Kasumi-1 (cell line): Measurements from ENCODE around the gene ZDHHC5.

Source experiments
- DNase-seq, 2 experiments: peaks; one replicate each; lab custom pipeline; 2025; lab: John Stamatoyannopoulos, UW

The ZDHHC5 gene

DNA sequence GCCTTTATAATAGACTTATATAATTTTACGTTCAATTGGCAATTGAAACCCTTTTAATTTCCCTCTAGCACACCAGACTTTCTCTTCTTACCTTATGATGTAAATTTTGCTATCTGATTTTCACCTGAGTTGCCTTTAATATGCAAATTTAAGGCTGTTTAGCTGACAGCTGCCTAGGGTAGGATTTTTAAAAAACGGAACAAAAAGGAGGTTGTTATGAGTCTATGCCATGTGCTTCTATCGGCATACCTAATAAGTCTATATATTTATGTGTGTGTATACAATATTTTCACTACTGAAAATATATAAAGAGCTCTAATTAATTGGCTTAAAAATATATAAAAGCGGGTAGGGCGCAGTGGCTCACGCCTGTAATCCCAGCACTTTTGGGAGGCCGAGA is 61.6 kb downstream of the ZDHHC5 start:
- no peak for DNase-seq

DNA sequence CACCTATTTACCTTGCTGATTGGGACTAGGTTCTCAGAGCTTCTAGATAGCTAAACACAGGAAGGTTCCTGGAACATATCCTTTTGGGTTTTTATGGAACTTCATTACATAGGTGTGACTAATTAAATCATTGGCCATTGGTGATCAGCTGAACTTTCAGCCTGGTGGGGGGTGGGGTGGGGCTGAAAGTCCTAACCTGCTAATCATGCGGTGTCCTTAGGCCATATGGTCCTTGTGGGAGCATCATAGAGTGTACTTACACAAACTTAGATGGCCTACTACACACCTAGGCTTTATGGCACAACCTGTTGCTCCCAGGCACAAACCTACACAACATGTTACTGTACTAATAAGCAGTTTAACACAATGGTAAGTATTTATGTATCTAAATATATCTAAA is 64.7 kb downstream of the ZDHHC5 start:
- DNase-seq = no peak

DNA sequence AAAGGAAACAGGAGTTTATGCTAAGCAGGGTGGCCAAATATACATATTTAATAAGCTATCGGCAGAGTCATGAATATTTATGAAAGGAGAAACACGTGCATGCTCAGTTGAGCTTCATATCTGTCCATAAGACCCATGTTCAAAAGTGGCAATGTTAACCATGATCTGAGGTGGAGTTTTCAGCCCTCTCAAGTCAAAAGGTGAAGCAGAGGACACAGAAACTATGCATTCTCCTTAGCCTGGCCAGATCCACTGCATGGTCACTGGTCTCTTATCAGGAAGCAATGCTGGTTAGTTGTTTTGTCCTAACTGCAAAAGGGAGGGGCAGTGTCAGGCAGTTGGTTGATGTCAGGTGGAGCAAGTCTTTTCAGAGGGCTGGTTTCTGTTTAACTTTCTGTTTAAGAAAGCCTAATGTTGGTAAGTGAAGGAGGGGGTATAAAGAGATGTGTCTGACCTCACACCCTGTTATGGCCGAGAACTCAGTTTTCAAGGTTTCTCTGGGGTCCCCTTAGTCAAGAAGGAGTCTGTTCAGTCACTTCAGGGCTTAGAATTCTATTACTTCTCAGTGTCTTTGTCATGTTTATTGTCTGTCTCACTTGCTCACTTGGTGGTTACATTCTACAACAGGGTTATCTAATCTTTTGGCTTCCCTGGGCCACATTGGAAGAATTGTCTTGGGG is 67.8 kb downstream of the ZDHHC5 start:
- no peak for DNase-seq

DNA sequence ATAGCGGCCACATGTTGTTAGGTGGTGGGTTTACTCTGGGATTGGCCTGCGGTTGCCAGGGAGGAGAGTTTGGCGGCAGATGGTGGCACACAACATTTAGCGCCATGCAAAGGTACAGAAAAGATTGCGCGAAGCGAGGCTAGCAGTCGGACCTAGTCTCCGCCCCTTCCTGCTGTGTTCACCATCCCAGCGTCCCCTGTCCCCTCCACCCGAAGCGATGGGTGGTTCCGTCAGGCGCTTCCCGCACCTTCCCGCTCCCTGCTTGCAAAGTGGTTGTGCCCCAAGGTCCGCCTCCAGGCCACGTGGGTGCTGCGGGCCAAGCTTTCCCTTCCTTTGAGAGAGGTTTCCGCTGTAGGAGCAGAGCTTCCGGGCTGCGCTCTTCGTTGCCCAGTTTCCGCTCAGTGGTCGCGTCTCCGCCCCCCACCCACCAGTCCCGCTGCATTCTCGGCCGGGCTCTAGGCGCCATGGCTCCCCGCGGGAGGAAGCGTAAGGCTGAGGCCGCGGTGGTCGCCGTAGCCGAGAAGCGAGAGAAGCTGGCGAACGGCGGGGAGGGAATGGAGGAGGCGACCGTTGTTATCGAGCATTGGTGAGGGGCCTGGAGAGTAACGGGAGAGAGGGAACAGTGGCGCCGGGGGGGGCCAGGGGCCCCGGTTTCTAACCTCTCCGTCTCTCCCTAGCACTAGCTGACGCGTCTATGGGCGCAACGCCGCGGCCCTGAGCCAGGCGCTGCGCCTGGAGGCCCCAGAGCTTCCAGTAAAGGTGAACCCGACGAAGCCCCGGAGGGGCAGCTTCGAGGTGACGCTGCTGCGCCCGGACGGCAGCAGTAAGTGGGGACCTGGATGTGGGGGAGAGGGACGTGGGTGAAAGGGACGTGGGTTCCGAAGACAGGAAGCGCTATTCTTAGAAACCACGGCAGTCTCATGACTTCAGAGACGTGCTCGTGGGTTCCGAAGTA is 73.5 kb downstream of the ZDHHC5 start, which contains the start of gene SELENOH:
TSS of gene SELENOH (plus strand) at position 360 of the 955 bp plus-strand sequence. CDS start at position 465, 105 bp downstream.
- DNase-seq = peak; percentile 98

DNA sequence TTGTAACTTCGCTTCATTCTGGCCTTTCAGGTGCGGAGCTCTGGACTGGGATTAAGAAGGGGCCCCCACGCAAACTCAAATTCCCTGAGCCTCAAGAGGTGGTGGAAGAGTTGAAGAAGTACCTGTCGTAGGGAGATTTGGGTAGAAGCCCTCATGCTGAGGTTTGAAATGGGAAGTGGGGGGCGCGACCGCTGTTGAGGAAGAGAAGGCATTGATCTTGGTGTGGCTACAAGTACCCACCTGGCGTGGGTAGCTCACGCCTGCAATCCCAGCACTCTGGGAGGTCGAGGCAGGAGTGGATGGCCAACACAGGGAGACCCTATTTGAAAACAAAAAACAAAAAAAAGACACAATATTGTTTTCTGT is 74.2 kb downstream of the ZDHHC5 start:
- peak; percentile 25 to 45 for DNase-seq

DNA sequence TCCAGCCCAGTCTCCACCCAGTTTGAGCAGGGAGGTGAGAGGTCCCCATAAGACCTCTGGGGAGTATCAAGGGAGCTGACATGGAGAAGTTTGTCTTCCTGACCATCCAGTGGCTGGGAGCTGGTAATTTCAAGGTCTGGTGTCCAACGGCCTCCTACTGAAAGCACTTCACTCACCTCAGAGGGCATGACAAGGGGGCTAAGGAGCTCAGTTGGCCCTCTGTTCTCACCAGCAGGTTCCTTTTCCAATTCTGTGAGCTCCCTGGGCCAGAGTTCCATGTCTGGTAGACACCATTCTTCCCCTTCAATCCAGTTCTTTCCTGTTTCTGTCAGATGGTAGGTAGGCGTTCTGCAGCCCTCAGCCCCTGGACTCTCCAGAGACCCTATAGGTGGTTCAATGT is 76.4 kb downstream of the ZDHHC5 start:
- no peak for DNase-seq

DNA sequence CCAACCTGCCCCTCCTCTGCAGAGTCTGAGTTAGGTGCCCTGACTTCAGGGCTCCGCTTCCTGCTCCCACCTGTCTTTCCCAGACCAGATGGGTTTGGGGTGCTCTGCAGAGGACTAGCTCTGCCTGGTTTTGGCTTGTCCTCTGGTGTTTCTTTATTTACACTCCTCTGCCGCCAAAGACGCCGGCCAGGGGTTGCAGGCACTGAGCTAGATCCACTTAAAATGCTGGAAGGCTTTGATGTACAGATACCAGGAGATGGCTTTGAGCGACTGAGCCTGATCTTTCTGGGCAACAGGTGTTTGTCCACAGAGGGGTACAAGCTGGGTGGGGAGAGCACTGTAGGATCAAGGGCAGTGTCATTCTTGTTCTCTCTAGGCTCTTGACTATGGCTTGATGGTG is 77.3 kb downstream of the ZDHHC5 start:
- no peak for DNase-seq

DNA sequence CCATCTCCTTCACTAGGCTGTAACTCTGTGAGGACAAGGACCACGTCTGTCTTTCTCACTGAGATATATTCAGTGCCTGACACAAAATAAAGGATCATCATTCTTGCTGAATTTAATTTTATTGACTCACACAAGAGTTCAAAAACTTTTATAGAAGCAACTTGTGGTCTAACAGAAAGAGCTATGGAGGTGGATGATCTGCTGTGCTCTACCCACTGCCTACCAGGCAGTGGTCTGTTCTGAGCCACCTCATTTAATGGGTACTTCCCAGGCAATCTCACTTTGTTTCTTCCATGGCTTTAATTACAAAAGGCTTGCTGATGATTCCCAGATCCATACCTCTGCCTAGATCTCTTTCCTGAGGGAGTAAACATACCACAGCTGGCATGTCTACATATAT is 79.0 kb downstream of the ZDHHC5 start:
- DNase-seq = no peak
